Effector memory CD4-positive, alpha-beta T cell (primary cell): ENCODE measurements around the gene MT1A.
"Not testable (repeated sequence)": the region's sequence is repeated elsewhere in the genome, so short reads cannot be mapped to it uniquely, and the experiment has no call there.

Experiments
- DNase-seq, 3 donors: peaks; one replicate each; pipeline ENCODE4 v3.0.0-alpha.2; 2020
- H3K27ac ChIP-seq: 2 replicates; pipeline ENCODE4 v1.7.0; 2013; ENCODE audit warnings: mild to moderate bottlenecking, low read length, moderate library complexity; ENCODE audit not compliant: insufficient read depth, poor library complexity, severe bottlenecking
- H3K27me3 ChIP-seq: replicated peaks from 2 replicates; pipeline ENCODE4 v1.7.0; 2013; ENCODE audit warnings: mild to moderate bottlenecking, low read length; ENCODE audit not compliant: insufficient read depth, control insufficient read depth, poor library complexity, severe bottlenecking
- H3K36me3 ChIP-seq: 2 replicates; pipeline ENCODE4 v1.7.0; 2013; ENCODE audit warnings: mild to moderate bottlenecking, low read length, moderate library complexity; ENCODE audit not compliant: control insufficient read depth, insufficient read depth
- H3K4me1 ChIP-seq: 2 replicates; pipeline ENCODE4 v1.7.0; 2013; ENCODE audit warnings: low read length, mild to moderate bottlenecking; ENCODE audit not compliant: control insufficient read depth, insufficient read depth, poor library complexity, severe bottlenecking
- H3K4me3 ChIP-seq: 2 replicates; pipeline ENCODE4 v1.7.0; 2013; ENCODE audit warnings: low read length, low read depth, mild to moderate bottlenecking; ENCODE audit not compliant: insufficient read depth, poor library complexity, severe bottlenecking
- H3K9me3 ChIP-seq: 2 replicates; pipeline ENCODE4 v1.7.0; 2013; ENCODE audit warnings: mild to moderate bottlenecking, low read length, moderate library complexity; ENCODE audit not compliant: control insufficient read depth

MT1A gene

DNA sequence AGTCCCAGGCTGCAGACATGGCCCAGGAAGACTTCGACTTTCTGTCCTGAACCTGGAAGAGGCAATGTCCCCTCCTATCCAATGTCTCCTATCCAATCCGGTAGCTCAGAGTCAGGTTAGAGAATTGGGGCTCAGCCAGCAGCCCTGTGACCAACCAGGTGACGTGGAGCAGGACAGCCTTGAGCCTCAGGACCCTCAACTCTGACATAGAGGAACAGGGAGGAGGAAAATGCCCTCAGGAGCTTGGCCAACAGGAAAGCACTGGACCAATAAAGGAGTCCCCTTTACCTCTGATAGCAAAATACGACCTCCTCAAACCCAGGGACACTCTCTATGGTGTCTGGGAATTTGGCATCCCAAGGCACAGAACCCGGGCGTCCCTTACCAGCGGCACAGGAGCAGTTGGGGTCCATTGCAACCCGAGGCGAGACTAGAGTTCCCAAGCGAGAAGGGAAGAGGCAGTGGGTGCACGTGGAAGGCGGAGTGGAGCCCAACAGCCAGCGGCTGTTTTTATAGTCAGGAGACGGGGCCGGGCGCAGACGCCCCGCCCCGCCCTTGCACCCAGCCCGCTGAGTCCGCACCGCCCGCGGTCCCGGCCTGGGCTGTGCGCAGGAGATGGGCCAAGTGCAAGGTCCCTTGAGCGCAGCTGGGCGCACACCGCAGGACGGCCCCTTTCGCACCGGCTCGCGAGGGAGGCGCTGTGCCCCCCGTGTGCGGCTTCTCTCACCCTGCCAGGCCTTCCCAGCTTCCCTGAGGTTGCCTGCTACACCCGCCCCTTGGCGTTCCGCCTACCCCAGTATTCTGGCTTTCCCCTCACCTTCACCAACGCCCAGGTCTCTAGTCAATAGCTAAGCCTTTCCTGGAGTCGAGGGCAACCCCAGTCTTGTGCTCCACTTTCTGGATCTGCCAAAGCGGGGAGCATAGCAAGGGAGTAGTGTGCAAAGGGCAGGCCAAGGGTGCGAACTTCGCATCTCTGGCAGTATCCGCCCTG lies 29.4 kb downstream of the MT1A start, which contains the start of gene MT1G:
MT1G (minus strand) TSS at position 485 of the 991 bp plus-strand sequence; CDS start at position 413, 72 bp downstream.
- H3K27me3 ChIP-seq: peaks cover 25% of the 10 kb centered on the region
- no peaks in the 10 kb centered on the region for H3K36me3 ChIP-seq
- peaks cover 4% of the 10 kb centered on the region for H3K4me1 ChIP-seq
- no peak within 1 kb of the TSS for H3K27ac ChIP-seq
- H3K9me3 ChIP-seq: no peaks in the 10 kb centered on the region
- no peak within 1 kb of the TSS for H3K4me3 ChIP-seq
- no peak for DNase-seq

GRCh38 chr16:56669005-56669839 lies 30.8 kb downstream of the MT1A start, which contains the start of gene MT1H:
MT1H (plus strand) TSS chr16:56669814; CDS start chr16:56669885, 71 bp downstream.
- Histone ChIP-seq H3K9me3 (no peaks in the 10 kb centered on the region), H3K36me3 (no peaks in the 10 kb centered on the region), H3K4me3 (no peak within 1 kb of the TSS), H3K27me3 (peaks cover 25% of the 10 kb centered on the region), H3K4me1 (peaks cover 4% of the 10 kb centered on the region), H3K27ac (no peak within 1 kb of the TSS)
- DNase-seq: no peak

GRCh38 chr16:56669840-56670619 lies 31.6 kb downstream of the MT1A start:
- Histone ChIP-seq H3K36me3 (no peaks in the 10 kb centered on the region), H3K27ac (no peak overlapping the region), H3K27me3 (peaks cover 25% of the 10 kb centered on the region), H3K4me3 (no peak overlapping the region), H3K4me1 (peaks cover 4% of the 10 kb centered on the region), H3K9me3 (no peaks in the 10 kb centered on the region)
- DNase-seq: no peak

DNA sequence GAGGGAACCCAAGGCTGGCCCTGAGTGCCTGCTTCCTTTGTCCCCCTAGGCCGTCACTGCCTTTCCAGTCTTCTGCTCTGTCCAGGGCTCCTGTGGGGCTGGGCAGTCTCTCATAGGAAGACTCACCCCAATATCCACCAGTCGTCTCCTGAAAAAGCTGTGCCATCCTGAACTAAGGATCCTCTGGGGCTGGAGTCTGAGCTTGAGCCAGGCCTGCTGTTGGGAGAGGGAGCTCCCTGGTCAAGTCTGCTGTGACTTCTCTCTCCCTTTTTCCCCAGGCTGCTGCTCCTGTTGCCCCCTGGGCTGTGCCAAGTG lies 32.1 kb downstream of the MT1A start:
- Histone ChIP-seq H3K4me3 (no peak overlapping the region), H3K4me1 (peaks cover 5% of the 10 kb centered on the region), H3K27me3 (peaks cover 25% of the 10 kb centered on the region), H3K27ac (no peak overlapping the region), H3K36me3 (no peaks in the 10 kb centered on the region), H3K9me3 (no peaks in the 10 kb centered on the region)
- DNase-seq: no peak

DNA sequence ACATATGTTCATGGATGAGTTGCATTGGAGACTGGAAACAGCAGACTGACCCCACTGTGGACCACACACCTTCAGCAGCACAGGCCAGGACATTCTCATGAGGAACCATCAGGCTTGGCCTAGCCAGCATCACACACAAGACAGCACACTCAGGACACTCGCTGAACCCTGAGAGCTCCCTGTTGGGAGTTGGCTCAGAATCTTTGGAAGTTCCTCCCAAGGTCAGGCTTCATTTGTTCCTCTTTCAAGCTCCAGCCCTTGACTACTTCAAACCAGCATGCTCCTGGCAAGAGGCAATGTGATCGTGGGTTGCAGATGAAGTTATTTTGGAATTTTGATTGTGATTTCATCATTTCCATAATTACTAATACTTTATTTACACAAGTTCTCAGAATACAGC lies 33.2 kb downstream of the MT1A start:
- H3K27me3 ChIP-seq: peaks cover 25% of the 10 kb centered on the region
- not testable (repeated sequence) for DNase-seq, H3K9me3 ChIP-seq, H3K27ac ChIP-seq, H3K4me3 ChIP-seq, H3K36me3 ChIP-seq
- H3K4me1 ChIP-seq: peaks cover 10% of the 10 kb centered on the region

GRCh38 chr16:56672171-56672570 lies 33.7 kb downstream of the MT1A start:
- not testable (repeated sequence) for H3K4me3 ChIP-seq, H3K9me3 ChIP-seq, DNase-seq, H3K36me3 ChIP-seq, H3K27ac ChIP-seq
- H3K27me3 ChIP-seq: peaks cover 25% of the 10 kb centered on the region
- H3K4me1 ChIP-seq: peaks cover 10% of the 10 kb centered on the region

DNA sequence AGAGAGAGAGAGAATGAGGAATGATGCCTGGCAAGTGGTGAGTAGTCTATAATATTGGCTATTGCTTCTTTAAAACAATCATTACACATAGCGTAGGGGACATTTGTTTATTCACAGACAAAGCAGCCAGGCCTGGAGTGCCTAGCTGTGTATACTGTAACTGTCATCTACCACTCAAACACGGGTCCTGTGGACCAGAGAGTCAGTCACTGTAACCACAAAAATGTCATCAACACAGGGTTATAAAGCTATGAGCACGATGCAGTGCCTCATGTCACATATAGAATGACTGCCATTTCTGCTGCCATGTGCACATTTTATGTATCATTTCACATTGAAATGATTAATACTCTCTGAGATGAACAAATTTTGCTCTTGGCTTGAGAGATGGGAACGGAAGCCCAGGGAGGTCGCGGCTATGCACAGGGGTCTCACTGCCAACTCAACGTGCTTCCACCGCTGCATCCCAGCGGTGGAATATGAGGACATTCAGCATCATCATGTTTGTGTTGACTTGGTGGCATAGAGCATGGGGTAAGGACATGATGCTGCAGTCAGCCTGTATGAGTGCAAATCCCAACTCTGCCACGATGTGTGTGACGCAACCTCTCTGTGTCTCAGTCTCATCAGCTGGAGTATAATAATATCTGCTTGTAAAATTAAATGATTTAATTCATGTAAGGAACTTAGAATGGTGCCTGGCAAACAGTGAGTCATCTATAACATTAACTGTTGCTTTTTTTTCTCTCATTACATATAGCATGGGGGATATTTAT lies 34.5 kb downstream of the MT1A start:
- H3K27me3 ChIP-seq: peaks cover 19% of the 10 kb centered on the region
- no peak for DNase-seq
- H3K36me3 ChIP-seq: no peaks in the 10 kb centered on the region
- no peak overlapping the region for H3K4me3 ChIP-seq
- H3K9me3 ChIP-seq: no peaks in the 10 kb centered on the region
- H3K27ac ChIP-seq: no peak overlapping the region
- H3K4me1 ChIP-seq: peaks cover 10% of the 10 kb centered on the region

DNA sequence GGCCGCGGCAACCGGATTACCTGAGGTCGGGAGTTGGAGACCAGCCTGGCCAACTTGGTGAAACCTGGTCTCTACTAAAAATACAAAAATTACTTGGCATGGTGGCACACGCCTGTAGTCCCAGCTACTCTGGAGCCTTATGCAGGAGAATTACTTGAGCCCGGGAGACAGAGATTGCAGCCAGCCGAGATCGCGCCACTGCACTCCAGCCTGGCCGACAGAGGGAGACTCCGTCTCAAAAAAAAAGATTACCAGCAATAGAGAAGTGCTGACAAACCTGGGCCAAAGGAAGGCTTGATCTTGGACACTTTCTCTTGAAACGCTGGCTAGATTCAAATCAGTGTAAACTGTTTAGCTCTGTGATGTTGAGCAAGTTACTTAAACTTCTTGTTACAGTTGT lies 35.5 kb downstream of the MT1A start:
- Histone ChIP-seq H3K27me3 (peaks cover 13% of the 10 kb centered on the region), H3K36me3 (no peaks in the 10 kb centered on the region), H3K4me3 (no peak overlapping the region), H3K4me1 (peaks cover 6% of the 10 kb centered on the region), H3K27ac (no peak overlapping the region), H3K9me3 (no peaks in the 10 kb centered on the region)
- no peak for DNase-seq

DNA sequence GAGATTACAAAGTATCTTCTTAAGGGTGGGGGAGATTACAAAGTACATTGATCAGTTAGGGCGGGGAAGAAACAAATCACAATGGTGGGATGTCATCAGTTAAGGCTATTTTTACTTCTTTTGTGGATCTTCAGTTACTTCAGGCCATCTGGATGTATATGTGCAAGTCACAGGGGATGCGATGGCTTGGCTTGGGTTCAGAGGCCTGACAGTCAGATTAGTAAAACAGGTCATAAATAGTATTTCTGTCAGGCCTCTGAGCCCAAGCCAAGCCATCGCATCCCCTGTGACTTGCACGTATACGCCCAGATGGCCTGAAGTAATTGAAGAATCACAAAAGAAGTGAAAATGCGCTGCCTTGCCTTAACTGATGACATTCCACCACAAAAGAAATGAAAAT lies 36.1 kb downstream of the MT1A start:
- not testable (repeated sequence) for H3K27me3 ChIP-seq

More for the DNA sequence above, 36.1 kb downstream of the MT1A start:
- not testable (repeated sequence) for H3K9me3 ChIP-seq, H3K4me1 ChIP-seq, H3K27ac ChIP-seq, DNase-seq, H3K4me3 ChIP-seq, H3K36me3 ChIP-seq
